Body of pancreas (tissue), 4 donors: Measurements from ENCODE around the gene RC3H1.

Experiments
- POLR2A ChIP-seq, 3 donors: fragments of 450-650 bp; IDR thresholded peaks; one replicate each; pipeline ENCODE4 v1.6.1; 2016; ENCODE audit warnings: antibody characterized with exemption in 3 of 3, mild to moderate bottlenecking in 2 of 3
- TF ChIP-seq, protein P1 (sequence below), 7 experiments: fragments of 450-650 bp in 4 of 7; fragments of 200-600 bp in 3 of 7; sonication (generic) in 3 of 7; IDR thresholded peaks; one replicate each; pipeline ENCODE4 v1.5.1; 2016 to 2019; ENCODE audit warnings: antibody characterized with exemption in 7 of 7

DNA sequence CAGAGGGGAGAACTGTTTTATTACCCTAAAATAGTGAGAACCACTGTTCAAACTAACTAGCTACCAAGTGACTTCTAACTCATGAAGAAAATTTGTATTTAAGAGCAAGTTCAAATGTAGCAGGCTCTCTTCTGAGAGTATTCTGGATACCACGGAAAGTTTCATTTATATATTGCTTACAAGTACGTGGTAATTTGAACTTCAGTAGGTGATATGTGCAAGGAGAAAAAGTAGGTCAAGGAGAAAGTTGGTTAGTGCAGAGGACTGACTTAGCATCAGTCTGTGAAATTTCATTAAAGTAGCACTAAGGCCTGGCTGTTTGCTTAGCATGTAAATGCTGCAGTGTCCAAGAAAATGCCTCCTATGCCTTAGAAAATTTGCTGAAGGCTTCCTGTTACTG, 121.7 kb downstream of the RC3H1 start:
- TF ChIP-seq, protein P1, sequence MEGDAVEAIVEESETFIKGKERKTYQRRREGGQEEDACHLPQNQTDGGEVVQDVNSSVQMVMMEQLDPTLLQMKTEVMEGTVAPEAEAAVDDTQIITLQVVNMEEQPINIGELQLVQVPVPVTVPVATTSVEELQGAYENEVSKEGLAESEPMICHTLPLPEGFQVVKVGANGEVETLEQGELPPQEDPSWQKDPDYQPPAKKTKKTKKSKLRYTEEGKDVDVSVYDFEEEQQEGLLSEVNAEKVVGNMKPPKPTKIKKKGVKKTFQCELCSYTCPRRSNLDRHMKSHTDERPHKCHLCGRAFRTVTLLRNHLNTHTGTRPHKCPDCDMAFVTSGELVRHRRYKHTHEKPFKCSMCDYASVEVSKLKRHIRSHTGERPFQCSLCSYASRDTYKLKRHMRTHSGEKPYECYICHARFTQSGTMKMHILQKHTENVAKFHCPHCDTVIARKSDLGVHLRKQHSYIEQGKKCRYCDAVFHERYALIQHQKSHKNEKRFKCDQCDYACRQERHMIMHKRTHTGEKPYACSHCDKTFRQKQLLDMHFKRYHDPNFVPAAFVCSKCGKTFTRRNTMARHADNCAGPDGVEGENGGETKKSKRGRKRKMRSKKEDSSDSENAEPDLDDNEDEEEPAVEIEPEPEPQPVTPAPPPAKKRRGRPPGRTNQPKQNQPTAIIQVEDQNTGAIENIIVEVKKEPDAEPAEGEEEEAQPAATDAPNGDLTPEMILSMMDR (IDR thresholded peaks at IDR 0.05), result no peak
- TF ChIP-seq POLR2A (IDR thresholded peaks at IDR 0.05), result no peak
